GM18505 (cell line): ENCODE measurements around the gene PINLYP.
"Not testable (repeated sequence)": the region's sequence is repeated elsewhere in the genome, so short reads cannot be mapped to it uniquely, and the experiment has no call there.

Source experiments
- ATAC-seq: cut with Tn5 transposase; IDR thresholded peaks from one replicate; pipeline ENCODE4 v1.9.1; 2021; ENCODE audit not compliant: unreplicated experiment
- POLR2A ChIP-seq: IDR thresholded peaks from 4 replicates; pipeline ENCODE4 v1.6.1; 2011; ENCODE audit warnings: borderline replicate concordance; ENCODE audit not compliant: insufficient read depth, insufficient read length; ENCODE audit errors: extremely low read depth

PINLYP gene

GRCh38 chr19:43541920-43542650 is 33.5 kb upstream of the PINLYP start:
- no peak for TF ChIP-seq POLR2A
- no peak for ATAC-seq

GRCh38 chr19:43544077-43544476 is 31.5 kb upstream of the PINLYP start:
- ATAC-seq = no peak
- TF ChIP-seq POLR2A = no peak

- TF ChIP-seq POLR2A = no peak
- no peak for ATAC-seq
Observed at GRCh38 chr19:43545276-43545675, 30.3 kb upstream of the PINLYP start.

- ATAC-seq = no peak
- TF ChIP-seq POLR2A = no peak
Observed at GRCh38 chr19:43545981-43546380, 29.6 kb upstream of the PINLYP start.

GRCh38 chr19:43546581-43546980 is 29.0 kb upstream of the PINLYP start:
- TF ChIP-seq POLR2A = no peak
- ATAC-seq = no peak

- ATAC-seq = not testable (repeated sequence)
Observed at GRCh38 chr19:43547926-43548325, 27.7 kb upstream of the PINLYP start.

GRCh38 chr19:43548706-43549105 is 26.9 kb upstream of the PINLYP start:
- TF ChIP-seq POLR2A = no peak
- ATAC-seq = no peak

GRCh38 chr19:43551399-43552197 is 24.0 kb upstream of the PINLYP start:
- no peak for ATAC-seq

GRCh38 chr19:43552198-43552450 is 23.5 kb upstream of the PINLYP start:
- no peak for ATAC-seq
- no peak for TF ChIP-seq POLR2A

More at GRCh38 chr19:43551399-43552197, 24.0 kb upstream of the PINLYP start:
- no peak for TF ChIP-seq POLR2A

- no peak for ATAC-seq
- TF ChIP-seq POLR2A = no peak
Observed at GRCh38 chr19:43552616-43553015, 23.0 kb upstream of the PINLYP start.

GRCh38 chr19:43553656-43554055 is 21.9 kb upstream of the PINLYP start:
- TF ChIP-seq POLR2A = no peak

GRCh38 chr19:43554317-43554895 is 21.2 kb upstream of the PINLYP start:
- no peak for TF ChIP-seq POLR2A
- ATAC-seq = no peak

More at GRCh38 chr19:43553656-43554055, 21.9 kb upstream of the PINLYP start:
- ATAC-seq = no peak

GRCh38 chr19:43555185-43555770 is 20.3 kb upstream of the PINLYP start:
- no peak for ATAC-seq
- TF ChIP-seq POLR2A = no peak

GRCh38 chr19:43560687-43561086 is 14.9 kb upstream of the PINLYP start:
- no peak for ATAC-seq
- TF ChIP-seq POLR2A = no peak
